Ishikawa (cell line): ENCODE data around the gene SMIM23.

ENCODE experiments used
- CEBPB ChIP-seq: IDR thresholded peaks from 2 replicates; pipeline ENCODE4 v1.6.1; 2012
- CREB1 ChIP-seq: IDR thresholded peaks from 2 replicates; pipeline ENCODE4 v1.6.1; 2012; ENCODE audit warnings: low read depth
- EGR1 ChIP-seq: IDR thresholded peaks from 2 replicates; pipeline ENCODE4 v1.6.1; 2012
- EP300 ChIP-seq: IDR thresholded peaks from 2 replicates; pipeline ENCODE4 v1.6.1; 2012; ENCODE audit warnings: borderline replicate concordance
- FOXM1 ChIP-seq: IDR thresholded peaks from 2 replicates; pipeline ENCODE4 v1.6.1; 2012; ENCODE audit warnings: low read depth, borderline replicate concordance
- MAX ChIP-seq: IDR thresholded peaks from 2 replicates; pipeline ENCODE4 v1.6.1; 2012
- NFIC ChIP-seq: IDR thresholded peaks from 2 replicates; pipeline ENCODE4 v1.6.1; 2012
- RAD21 ChIP-seq: IDR thresholded peaks from 2 replicates; pipeline ENCODE4 v1.6.1; 2012; ENCODE audit warnings: low read depth
- REST ChIP-seq: IDR thresholded peaks from 2 replicates; pipeline ENCODE4 v1.6.1; 2012; ENCODE audit warnings: low read depth, mild to moderate bottlenecking
- TAF1 ChIP-seq: IDR thresholded peaks from 2 replicates; pipeline ENCODE4 v1.6.1; 2012; ENCODE audit warnings: low read depth, mild to moderate bottlenecking
- TCF12 ChIP-seq: IDR thresholded peaks from 2 replicates; pipeline ENCODE4 v1.6.1; 2012; ENCODE audit warnings: low read depth
- TEAD4 ChIP-seq: IDR thresholded peaks from 2 replicates; pipeline ENCODE4 v1.6.1; 2012
- USF1 ChIP-seq: IDR thresholded peaks from 2 replicates; pipeline ENCODE4 v1.6.1; 2012
- YY1 ChIP-seq: IDR thresholded peaks from 2 replicates; pipeline ENCODE4 v1.6.1; 2012; ENCODE audit warnings: low read depth
- ZBTB7A ChIP-seq: IDR thresholded peaks from 2 replicates; pipeline ENCODE4 v1.6.1; 2012; ENCODE audit warnings: low read depth

The SMIM23 gene

GRCh38 chr5:171783051-171783450, 2.6 kb upstream of the SMIM23 start:
- TF ChIP-seq ZBTB7A (no peak), TAF1 (no peak), CEBPB (no peak)

- TF ChIP-seq EP300 (no peak), CEBPB (0 out of 2 replicates have a peak, but pooled peaks have one; percentile 16), ZBTB7A (no peak)
Observed at GRCh38 chr5:171789353-171789752, 3.7 kb downstream of the SMIM23 start.

GRCh38 chr5:171790408-171790807, 4.8 kb downstream of the SMIM23 start:
- TF ChIP-seq REST (no peak), CREB1 (no peak), EP300 (no peak), USF1 (no peak), YY1 (no peak), TAF1 (no peak)

- TF ChIP-seq REST, result no peak
- no peak for TF ChIP-seq EP300
- TF ChIP-seq CREB1, result no peak
- no peak for TF ChIP-seq TCF12
- no peak for TF ChIP-seq TAF1
- no peak for TF ChIP-seq NFIC
- no peak for TF ChIP-seq YY1
- no peak for TF ChIP-seq ZBTB7A
- TF ChIP-seq MAX, result no peak
Observed at GRCh38 chr5:171794470-171794960, 8.9 kb downstream of the SMIM23 start.

- TF ChIP-seq CEBPB (no peak), NFIC (no peak), TCF12 (no peak), FOXM1 (no peak), EP300 (no peak)
Observed at GRCh38 chr5:171795381-171795780, 9.8 kb downstream of the SMIM23 start.

- TF ChIP-seq FOXM1 (no peak), EP300 (no peak), USF1 (no peak), TAF1 (no peak), RAD21 (no peak), YY1 (no peak), CEBPB (no peak), MAX (no peak)
Observed at GRCh38 chr5:171796436-171796835, 10.8 kb downstream of the SMIM23 start.

GRCh38 chr5:171797543-171797942, 11.9 kb downstream of the SMIM23 start:
- TF ChIP-seq TCF12, result no peak

GRCh38 chr5:171798418-171798817, 12.8 kb downstream of the SMIM23 start:
- TF ChIP-seq TEAD4 (no peak), RAD21 (no peak), FOXM1 (no peak), MAX (no peak), EGR1 (no peak), TCF12 (no peak), USF1 (no peak), CREB1 (no peak), EP300 (no peak), ZBTB7A (no peak), YY1 (no peak), NFIC (no peak), REST (no peak), CEBPB (no peak), TAF1 (no peak)
